Spleen (tissue), 11 donors: ENCODE data around the gene ESM1. TPM values are rescaled to one million over a fixed set of nuclear protein-coding genes. Genes with fewer than 3 reads are reported as not detected.

ENCODE experiments used
- DNase-seq: peaks from one replicate; pipeline ENCODE4 v3.0.0-alpha.2; 2020
- H3K27ac ChIP-seq, 8 donors: fragments of 200-600 bp; sonication (generic) in 7 of 8; 1 replicate in 4 of 8; 2 replicates in 4 of 8; pipeline versions ENCODE4 v1.5.0 to v1.8.0; 2016 to 2021; ENCODE audit warnings: inconsistent platforms in 4 of 8, mild to moderate bottlenecking in 4 of 8, moderate library complexity in 1 of 8
- H3K27me3 ChIP-seq, 7 donors: fragments of 200-600 bp; sonication (generic) in 6 of 7; replicated peaks in 1 of 7; 1 replicate in 4 of 7; 2 replicates in 3 of 7; pipeline versions ENCODE4 v1.5.0 to v1.8.0; 2016 to 2021; ENCODE audit warnings: inconsistent platforms in 3 of 7, mild to moderate bottlenecking in 1 of 7
- H3K36me3 ChIP-seq, 6 donors: fragments of 200-600 bp; sonication (generic) in 5 of 6; 1 replicate in 4 of 6; 2 replicates in 2 of 6; pipeline versions ENCODE4 v1.5.0 to v1.8.0; 2016 to 2021; ENCODE audit warnings: inconsistent platforms in 2 of 6
- H3K4me1 ChIP-seq, 6 donors: fragments of 200-600 bp; sonication (generic) in 5 of 6; 1 replicate in 3 of 6; 2 replicates in 3 of 6; pipeline versions ENCODE4 v1.5.0 to v1.8.0; 2016 to 2021; ENCODE audit warnings: inconsistent platforms in 3 of 6
- H3K4me3 ChIP-seq, 8 donors: fragments of 200-600 bp; sonication (generic) in 7 of 8; 1 replicate in 4 of 8; 2 replicates in 4 of 8; pipeline versions ENCODE4 v1.5.0 to v1.8.0; 2016 to 2021; ENCODE audit warnings: inconsistent platforms in 4 of 8, mild to moderate bottlenecking in 4 of 8, moderate library complexity in 2 of 8
- H3K9me3 ChIP-seq, 8 donors: fragments of 200-600 bp; sonication (generic) in 7 of 8; 1 replicate in 4 of 8; 2 replicates in 4 of 8; pipeline versions ENCODE4 v1.5.0 to v1.8.0; 2016 to 2021; ENCODE audit warnings: inconsistent platforms in 4 of 8
- POLR2A ChIP-seq, 3 donors: fragments of 450-650 bp; IDR thresholded peaks; one replicate each; pipeline ENCODE4 v1.5.1; 2017; ENCODE audit warnings: antibody characterized with exemption in 3 of 3, mild to moderate bottlenecking in 1 of 3
- POLR2AphosphoS5 ChIP-seq, 3 donors: sonication (generic); formaldehyde crosslinking; IDR thresholded peaks; one replicate each; pipeline ENCODE4 v1.5.1; 2017; ENCODE audit warnings: antibody characterized with exemption in 3 of 3
- WGBS, 5 donors: extraction: QIAGEN DNeasy Blood & Tissue Kit in 3 of 5; methylation state at CpG; one replicate each; pipeline versions ENCODE4 v1.1.5 to v1.1.7; 2013 to 2018; 5-methylcytosine and 5-hydroxymethylcytosine counted together
- intact Hi-C: fragments of 100-400 bp; cut with DNase I; formaldehyde crosslinking; loops from one replicate; pipeline ENCODE4 v1.15.0; 2023; ENCODE audit warnings: low total_unique reads
- polyA plus RNA-seq, 3 donors: library from polyadenylated mRNA; stranded (reverse); fragments of 200-250 nt; gene quantifications; one replicate each; pipeline ENCODE4 v1.2.1, GENCODE V29; 2013
- total RNA-seq, 7 donors: library from RNA; depleted of rRNA in 3 of 7; stranded (reverse); fragments of >200 nt in 3 of 7; fragmentation: NEBNext Ultra II Directional in 4 of 7; extraction: Animal tissue kit (Norgen Biotek cat#: 25700) in 4 of 7; gene quantifications; one replicate each; pipeline versions ENCODE4 v1.1.0 to v1.2.1, GENCODE V29; 2016 to 2021
- TF ChIP-seq, protein P1 (sequence below), 11 experiments: fragments of 200-600 bp in 7 of 11; fragments of 450-650 bp in 4 of 11; sonication (generic) in 4 of 11; IDR thresholded peaks in 8 of 11; conservative IDR thresholded peaks in 3 of 11; 1 replicate in 7 of 11; 2 replicates in 4 of 11; pipeline versions ENCODE4 v1.4.0 to v1.8.0; 2016 to 2021; ENCODE audit warnings: antibody characterized with exemption in 11 of 11, inconsistent platforms in 4 of 11, mild to moderate bottlenecking in 1 of 11
- donor health status: healthy with polysubstance abuse.
- donor health status: DM: no; HTN: no; CAD: no; lungs with moderate emphysema.
- donor health status: DM: no; HTN: no; CAD: no.
- donor health status: Bipolar disorder and iron deficiency.
- donor health status: healthy.
- donor health status: DM: no; HTN: no; CAD: no.
- donor health status: DM: yes; HTN: yes; CAD: no.

ESM1 gene
- total and polyA plus RNA-seq, 10 donors: 0.09 to 2.4 (median 0.77) TPM; not detected in 1

DNA sequence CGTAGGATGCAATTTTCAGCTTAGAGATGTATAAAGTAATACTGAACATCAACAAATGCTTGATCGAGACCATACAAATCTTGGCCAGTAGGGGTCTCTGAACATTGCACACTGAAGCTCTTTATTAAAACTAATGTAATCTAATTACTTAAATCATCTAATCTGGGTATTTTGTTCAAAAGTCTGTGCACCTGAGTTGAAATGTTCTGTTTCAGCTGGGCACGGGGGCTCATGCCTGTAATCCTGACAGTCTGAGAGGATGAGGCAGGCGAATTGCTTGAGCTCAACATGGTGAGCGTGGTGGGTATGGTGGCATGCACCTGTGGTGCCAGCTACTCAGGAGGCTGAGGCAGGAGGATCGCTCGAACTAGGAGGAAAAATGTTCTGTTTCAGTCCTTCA is 41.0 kb downstream of the ESM1 start:
- Histone ChIP-seq H3K4me1 (no peaks in the 10 kb centered on the region), H3K27ac (no peak overlapping the region), H3K9me3 (no peaks in the 10 kb centered on the region), H3K4me3 (no peak overlapping the region), H3K27me3 (no peaks in the 10 kb centered on the region), H3K36me3 (no peaks in the 10 kb centered on the region)
- 70 to 77% (median 73%) methylated on average over 7 of the region's 7 CpGs for WGBS, 5 donors
- TF ChIP-seq, protein P1, sequence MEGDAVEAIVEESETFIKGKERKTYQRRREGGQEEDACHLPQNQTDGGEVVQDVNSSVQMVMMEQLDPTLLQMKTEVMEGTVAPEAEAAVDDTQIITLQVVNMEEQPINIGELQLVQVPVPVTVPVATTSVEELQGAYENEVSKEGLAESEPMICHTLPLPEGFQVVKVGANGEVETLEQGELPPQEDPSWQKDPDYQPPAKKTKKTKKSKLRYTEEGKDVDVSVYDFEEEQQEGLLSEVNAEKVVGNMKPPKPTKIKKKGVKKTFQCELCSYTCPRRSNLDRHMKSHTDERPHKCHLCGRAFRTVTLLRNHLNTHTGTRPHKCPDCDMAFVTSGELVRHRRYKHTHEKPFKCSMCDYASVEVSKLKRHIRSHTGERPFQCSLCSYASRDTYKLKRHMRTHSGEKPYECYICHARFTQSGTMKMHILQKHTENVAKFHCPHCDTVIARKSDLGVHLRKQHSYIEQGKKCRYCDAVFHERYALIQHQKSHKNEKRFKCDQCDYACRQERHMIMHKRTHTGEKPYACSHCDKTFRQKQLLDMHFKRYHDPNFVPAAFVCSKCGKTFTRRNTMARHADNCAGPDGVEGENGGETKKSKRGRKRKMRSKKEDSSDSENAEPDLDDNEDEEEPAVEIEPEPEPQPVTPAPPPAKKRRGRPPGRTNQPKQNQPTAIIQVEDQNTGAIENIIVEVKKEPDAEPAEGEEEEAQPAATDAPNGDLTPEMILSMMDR (IDR thresholded peaks at IDR 0.05 in 8 of 11, conservative IDR thresholded peaks at IDR 0.05 in 3 of 11): peak; percentile 12 to 72 (median 44)
- TF ChIP-seq POLR2A (IDR thresholded peaks at IDR 0.05) (no peak), POLR2AphosphoS5 (IDR thresholded peaks at IDR 0.05) (no peak)
- DNase-seq: no peak
- intact Hi-C loops: loop anchor here (5.0 kb wide), 1 partner anchor 198 kb away; no protein-coding TSS in a partner anchor

DNA sequence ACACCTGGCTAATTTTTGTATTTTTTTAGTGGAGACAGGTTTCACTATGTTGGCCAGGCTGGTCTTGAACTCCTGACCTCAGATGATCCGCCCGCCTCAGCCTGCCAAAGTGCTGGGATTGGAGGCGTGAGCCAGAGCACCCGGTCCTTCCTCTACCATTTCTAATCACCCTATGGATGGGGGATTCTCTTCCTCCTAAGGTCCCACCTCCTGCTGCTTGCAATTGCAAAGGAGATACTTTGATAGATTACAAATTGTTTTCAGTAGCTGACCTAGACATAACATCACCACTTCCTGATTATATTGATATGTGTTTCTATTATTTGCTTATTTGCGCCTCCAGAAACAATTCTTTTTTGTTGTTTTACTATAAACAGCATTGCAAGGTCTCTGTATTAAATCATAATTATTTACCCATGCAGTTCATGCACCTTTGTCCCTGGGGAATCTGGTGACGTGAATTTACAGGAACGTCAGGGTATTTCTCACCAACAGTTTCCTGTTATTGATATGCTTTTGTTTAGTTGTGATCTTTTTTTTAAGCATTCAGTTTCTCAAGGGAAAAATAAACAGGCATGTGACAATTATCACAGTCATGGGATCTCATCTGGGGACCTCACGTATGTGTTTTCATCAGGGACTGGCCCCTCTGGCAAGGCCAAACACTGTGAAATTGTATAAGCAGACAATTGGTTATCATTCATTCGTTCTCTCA is 43.2 kb downstream of the ESM1 start:
- Histone ChIP-seq H3K9me3 (no peaks in the 10 kb centered on the region), H3K27ac (no peak overlapping the region), H3K4me1 (no peaks in the 10 kb centered on the region), H3K27me3 (no peaks in the 10 kb centered on the region), H3K4me3 (no peak overlapping the region), H3K36me3 (no peaks in the 10 kb centered on the region)
- intact Hi-C loops: loop anchor here (5.0 kb wide), 1 partner anchor 200 kb away; no protein-coding TSS in a partner anchor
- DNase-seq: no peak
- TF ChIP-seq POLR2A (IDR thresholded peaks at IDR 0.05): no peak
- TF ChIP-seq, protein P1 (IDR thresholded peaks at IDR 0.05 in 8 of 11, conservative IDR thresholded peaks at IDR 0.05 in 3 of 11): no peak
- TF ChIP-seq POLR2AphosphoS5 (IDR thresholded peaks at IDR 0.05): no peak
- 60 to 70% (median 66%) methylated on average over 9 of the region's 9 CpGs for WGBS, 5 donors

DNA sequence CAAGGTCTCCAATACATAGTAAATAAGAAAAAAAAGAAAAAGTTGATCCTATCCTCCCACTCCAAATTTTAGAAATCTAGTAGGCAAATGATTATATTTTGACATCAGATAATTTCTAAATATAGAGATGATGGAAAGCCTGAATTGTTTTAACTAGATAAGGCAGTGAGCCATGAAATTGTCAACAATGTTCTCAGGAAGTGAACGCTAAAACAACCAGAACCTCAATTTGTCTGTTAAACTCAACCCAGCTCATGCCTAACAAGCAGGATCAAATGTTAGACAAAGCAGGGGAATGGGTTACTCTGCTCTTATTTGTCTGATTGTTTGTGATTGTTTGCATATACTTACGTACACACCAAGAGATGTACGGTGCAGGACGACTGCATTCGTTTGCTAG is 49.2 kb downstream of the ESM1 start:
- Histone ChIP-seq H3K27me3 (peaks cover 0 to 8% (median 0%) of the 10 kb centered on the region in 7 donors), H3K4me3 (no peak overlapping the region), H3K9me3 (no peaks in the 10 kb centered on the region), H3K4me1 (no peaks in the 10 kb centered on the region), H3K36me3 (no peaks in the 10 kb centered on the region), H3K27ac (no peak overlapping the region)
- TF ChIP-seq, protein P1 (IDR thresholded peaks at IDR 0.05 in 8 of 11, conservative IDR thresholded peaks at IDR 0.05 in 3 of 11): no peak
- no peak for TF ChIP-seq POLR2AphosphoS5 (IDR thresholded peaks at IDR 0.05)
- TF ChIP-seq POLR2A (IDR thresholded peaks at IDR 0.05): no peak
- 68 to 82% (median 80%) methylated on average over 5 of the region's 5 CpGs for WGBS, 5 donors
- DNase-seq: no peak
- intact Hi-C loops: no loop called here

DNA sequence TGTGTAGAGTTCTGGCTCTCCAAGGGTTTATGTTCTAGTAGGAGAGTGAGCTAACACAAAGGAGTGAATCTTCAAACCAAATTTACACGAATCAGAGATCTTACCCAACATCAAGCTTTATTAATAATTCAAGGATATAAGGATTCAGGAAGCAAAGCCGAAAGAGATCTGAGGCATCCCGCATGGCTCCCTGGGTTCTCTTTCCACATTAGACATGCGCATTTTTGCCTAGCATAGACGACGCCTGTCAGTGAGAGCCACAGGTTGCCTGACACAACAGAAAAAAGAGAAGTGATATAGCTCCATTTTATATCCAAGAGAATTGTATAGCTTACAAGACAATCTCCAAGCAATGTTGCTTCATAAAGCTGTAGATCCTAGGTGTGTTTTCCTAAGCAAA is 52.6 kb downstream of the ESM1 start:
- WGBS, 5 donors: 66 to 81% (median 70%) methylated on average over 6 of the region's 6 CpGs
- Histone ChIP-seq H3K36me3 (no peaks in the 10 kb centered on the region), H3K27me3 (peaks cover 0 to 21% (median 0%) of the 10 kb centered on the region in 7 donors), H3K9me3 (no peaks in the 10 kb centered on the region), H3K4me1 (no peaks in the 10 kb centered on the region), H3K27ac (no peak overlapping the region), H3K4me3 (no peak overlapping the region)
- TF ChIP-seq, protein P1 (IDR thresholded peaks at IDR 0.05 in 8 of 11, conservative IDR thresholded peaks at IDR 0.05 in 3 of 11): no peak
- TF ChIP-seq POLR2A (IDR thresholded peaks at IDR 0.05) (no peak), POLR2AphosphoS5 (IDR thresholded peaks at IDR 0.05) (no peak)
- intact Hi-C loops: no loop called here
- DNase-seq: no peak
